Loucy (cell line): ENCODE data around the gene EIF3A.

ENCODE experiments used
- H2AFZ ChIP-seq: fragments of 200-600 bp; sonication (generic); 2 replicates; pipeline ENCODE4 v1.6.0; 2016; ENCODE audit warnings: antibody characterized with exemption, mild to moderate bottlenecking, low read length, moderate library complexity
- H3F3A ChIP-seq: fragments of 200-600 bp; 2 replicates; pipeline ENCODE4 v1.6.0; 2016; ENCODE audit warnings: antibody characterized with exemption, low read depth, mild to moderate bottlenecking
- H3K27me3 ChIP-seq: fragments of 200-600 bp; sonication (generic); 2 replicates; pipeline ENCODE4 v1.6.1; 2014; ENCODE audit warnings: low read length, mild to moderate bottlenecking; ENCODE audit not compliant: insufficient read depth, poor library complexity, severe bottlenecking
- H3K36me3 ChIP-seq: fragments of 200-600 bp; sonication (generic); 2 replicates; pipeline ENCODE4 v1.6.1; 2016; ENCODE audit warnings: low read length; ENCODE audit not compliant: insufficient read depth
- H3K4me1 ChIP-seq: fragments of 200-600 bp; sonication (generic); 2 replicates; pipeline ENCODE4 v1.5.1; 2014; ENCODE audit warnings: low read length, mild to moderate bottlenecking; ENCODE audit not compliant: insufficient read depth, poor library complexity, severe bottlenecking
- H3K4me2 ChIP-seq: fragments of 200-600 bp; sonication (generic); 2 replicates; pipeline ENCODE4 v1.6.0; 2014; ENCODE audit warnings: antibody characterized with exemption, low read length, low read depth, mild to moderate bottlenecking; ENCODE audit not compliant: poor library complexity, severe bottlenecking
- H3K4me3 ChIP-seq: fragments of 200-600 bp; sonication (generic); 2 replicates; pipeline ENCODE4 v1.5.1; 2014; ENCODE audit warnings: low read length, mild to moderate bottlenecking, mixed read lengths; ENCODE audit not compliant: poor library complexity, severe bottlenecking
- H3K79me2 ChIP-seq: fragments of 200-600 bp; sonication (generic); 2 replicates; pipeline ENCODE4 v1.6.1; 2014; ENCODE audit warnings: low read length; ENCODE audit not compliant: insufficient read depth
- H3K9ac ChIP-seq: fragments of 200-600 bp; sonication (generic); 2 replicates; pipeline ENCODE4 v1.6.0; 2014; ENCODE audit warnings: mild to moderate bottlenecking, low read depth, low read length, moderate library complexity; ENCODE audit not compliant: poor library complexity, severe bottlenecking
- H3K9me2 ChIP-seq: fragments of 200-600 bp; sonication (generic); replicated peaks from 2 replicates; pipeline ENCODE4 v1.6.1; 2016; ENCODE audit warnings: low read depth, low read length, mixed read lengths
- H3K9me3 ChIP-seq: fragments of 200-600 bp; sonication (generic); 2 replicates; pipeline ENCODE4 v1.6.1; 2014; ENCODE audit warnings: mild to moderate bottlenecking, antibody characterized with exemption, low read length, low read depth; ENCODE audit not compliant: insufficient read depth
- H4K20me1 ChIP-seq: fragments of 200-600 bp; sonication (generic); 2 replicates; pipeline ENCODE4 v1.6.0; 2014; ENCODE audit warnings: antibody characterized with exemption, low read length, mild to moderate bottlenecking; ENCODE audit not compliant: insufficient read depth, poor library complexity, severe bottlenecking
- CTCF ChIP-seq: fragments of 200-600 bp; sonication (generic); conservative IDR thresholded peaks from 2 replicates; pipeline ENCODE4 v1.5.1; 2014; ENCODE audit warnings: mild to moderate bottlenecking, antibody characterized with exemption, low read length
- EZH2phosphoT487 ChIP-seq: fragments of 200-600 bp; IDR thresholded peaks from 2 replicates; pipeline ENCODE4 v1.6.1; 2018; ENCODE audit warnings: antibody characterized with exemption, mild to moderate bottlenecking, moderate library complexity, borderline replicate concordance

Gene EIF3A

GRCh38 chr10:119059557-119059956 is 21.1 kb downstream of the EIF3A start:
- no peaks in the 10 kb centered on the region for H3K9me3 ChIP-seq
- no peaks in the 10 kb centered on the region for H3F3A ChIP-seq
- H3K27me3 ChIP-seq, result no peaks in the 10 kb centered on the region
- H3K4me2 ChIP-seq, result no peak overlapping the region
- peaks cover 35% of the 10 kb centered on the region for H3K79me2 ChIP-seq
- no peak overlapping the region for H3K4me3 ChIP-seq
- H3K36me3 ChIP-seq, result peaks cover 99% of the 10 kb centered on the region
- H4K20me1 ChIP-seq, result peaks cover 40% of the 10 kb centered on the region
- H3K9me2 ChIP-seq, result no peaks in the 10 kb centered on the region
- H3K4me1 ChIP-seq, result no peaks in the 10 kb centered on the region
- TF ChIP-seq CTCF (no peak), EZH2phosphoT487 (no peak)
- no peak overlapping the region for H2AFZ ChIP-seq
- no peak overlapping the region for H3K9ac ChIP-seq

- no peak overlapping the region for H3K9ac ChIP-seq
- H3K4me2 ChIP-seq, result no peak overlapping the region
- no peaks in the 10 kb centered on the region for H3K27me3 ChIP-seq
- TF ChIP-seq CTCF (no peak), EZH2phosphoT487 (no peak)
- H3F3A ChIP-seq, result no peaks in the 10 kb centered on the region
- peaks cover 32% of the 10 kb centered on the region for H4K20me1 ChIP-seq
- H2AFZ ChIP-seq, result no peak overlapping the region
- H3K79me2 ChIP-seq, result peaks cover 24% of the 10 kb centered on the region
- no peaks in the 10 kb centered on the region for H3K9me2 ChIP-seq
- no peaks in the 10 kb centered on the region for H3K9me3 ChIP-seq
- H3K4me3 ChIP-seq, result no peak overlapping the region
- H3K4me1 ChIP-seq, result no peaks in the 10 kb centered on the region
- H3K36me3 ChIP-seq, result peaks cover 98% of the 10 kb centered on the region
These were observed 22.6 kb downstream of the EIF3A start for GRCh38 chr10:119058010-119058409.

- no peak overlapping the region for H2AFZ ChIP-seq
- H3K27me3 ChIP-seq, result no peaks in the 10 kb centered on the region
- TF ChIP-seq EZH2phosphoT487, result no peak
- H3K4me2 ChIP-seq, result no peak overlapping the region
- no peaks in the 10 kb centered on the region for H3K9me2 ChIP-seq
- H3K9ac ChIP-seq, result no peak overlapping the region
- H3K79me2 ChIP-seq, result peaks cover 5% of the 10 kb centered on the region
- peaks cover 98% of the 10 kb centered on the region for H3K36me3 ChIP-seq
- no peaks in the 10 kb centered on the region for H3K9me3 ChIP-seq
- H3K4me1 ChIP-seq, result no peaks in the 10 kb centered on the region
- no peak overlapping the region for H3K4me3 ChIP-seq
- H3F3A ChIP-seq, result no peaks in the 10 kb centered on the region
- peaks cover 10% of the 10 kb centered on the region for H4K20me1 ChIP-seq
These were observed 25.1 kb downstream of the EIF3A start for GRCh38 chr10:119055472-119055871.

- Histone ChIP-seq H4K20me1 (peaks cover 14% of the 10 kb centered on the region), H3K9me2 (no peaks in the 10 kb centered on the region), H3K4me2 (no peak overlapping the region), H3K79me2 (peaks cover 12% of the 10 kb centered on the region; the same call in 1 of the 2 replicates), H3K27me3 (no peaks in the 10 kb centered on the region), H3K9ac (no peak overlapping the region), H3K4me1 (no peaks in the 10 kb centered on the region), H3K36me3 (peaks cover 99% of the 10 kb centered on the region), H3F3A (no peaks in the 10 kb centered on the region), H3K4me3 (no peak overlapping the region), H2AFZ (no peak overlapping the region), H3K9me3 (no peaks in the 10 kb centered on the region)
- no peak for TF ChIP-seq EZH2phosphoT487
- TF ChIP-seq CTCF, result no peak
These were observed 28.8 kb downstream of the EIF3A start for GRCh38 chr10:119051775-119052174.
